ENCODE results near the gene BCL3. TPM values are rescaled to one million over a fixed set of nuclear protein-coding genes. Genes with fewer than 3 reads are reported as not detected.
"Not testable (repeated sequence)": the region's sequence is repeated elsewhere in the genome, so short reads cannot be mapped to it uniquely, and the experiment has no call there.

Gene BCL3
- total RNA-seq, 1 donor from 2014 or later = 1.9 TPM

DNA sequence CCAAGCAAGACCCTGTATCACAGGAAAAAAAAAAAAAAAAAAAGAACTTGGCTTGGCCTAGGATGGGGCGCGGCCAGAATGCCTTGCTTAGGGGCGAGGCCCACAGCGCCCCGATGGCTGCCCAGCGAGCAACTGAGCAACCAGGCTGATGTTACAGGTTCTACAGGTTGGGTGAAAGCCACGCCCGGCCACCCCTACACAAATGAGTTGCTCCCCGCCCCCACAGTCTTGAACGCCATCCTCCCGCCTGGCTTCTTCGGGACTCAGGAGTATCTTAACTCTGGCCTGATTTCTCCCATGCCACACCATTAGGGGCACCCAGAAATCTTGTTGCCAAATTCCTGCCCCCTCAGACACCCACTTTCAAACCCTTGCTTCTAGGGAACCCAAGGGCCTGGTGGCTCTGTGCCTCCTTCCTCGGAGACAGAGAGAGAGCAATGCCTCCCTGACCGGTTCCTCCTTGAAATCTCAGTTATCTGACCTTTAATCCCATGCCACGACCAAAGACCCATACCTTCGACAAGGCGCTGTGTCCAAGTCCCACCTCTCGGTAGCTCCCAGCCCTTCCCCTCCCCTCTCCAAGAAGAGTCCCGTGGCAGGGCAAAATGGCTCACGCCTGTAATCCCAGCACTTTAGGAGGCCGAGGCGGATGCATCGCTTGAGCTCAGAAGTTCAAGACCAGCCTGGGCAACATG lies 28.0 kb downstream of the BCL3 start:
- DNase-seq (ENCODE audit: low spot score) = no peak
- Mint-ChIP-seq H3K9me3 (ENCODE audit: unreplicated experiment) (no peaks in the 10 kb centered on the region), H3K4me3 (ENCODE audit: unreplicated experiment) (no peak overlapping the region), H3K27me3 (ENCODE audit: unreplicated experiment) (peaks cover 5% of the 10 kb centered on the region), H3K36me3 (ENCODE audit: low read depth, unreplicated experiment) (no peaks in the 10 kb centered on the region), H3K4me1 (ENCODE audit: unreplicated experiment) (no peaks in the 10 kb centered on the region), H3K27ac (ENCODE audit: unreplicated experiment) (no peak overlapping the region)
- TF ChIP-seq, protein P1, sequence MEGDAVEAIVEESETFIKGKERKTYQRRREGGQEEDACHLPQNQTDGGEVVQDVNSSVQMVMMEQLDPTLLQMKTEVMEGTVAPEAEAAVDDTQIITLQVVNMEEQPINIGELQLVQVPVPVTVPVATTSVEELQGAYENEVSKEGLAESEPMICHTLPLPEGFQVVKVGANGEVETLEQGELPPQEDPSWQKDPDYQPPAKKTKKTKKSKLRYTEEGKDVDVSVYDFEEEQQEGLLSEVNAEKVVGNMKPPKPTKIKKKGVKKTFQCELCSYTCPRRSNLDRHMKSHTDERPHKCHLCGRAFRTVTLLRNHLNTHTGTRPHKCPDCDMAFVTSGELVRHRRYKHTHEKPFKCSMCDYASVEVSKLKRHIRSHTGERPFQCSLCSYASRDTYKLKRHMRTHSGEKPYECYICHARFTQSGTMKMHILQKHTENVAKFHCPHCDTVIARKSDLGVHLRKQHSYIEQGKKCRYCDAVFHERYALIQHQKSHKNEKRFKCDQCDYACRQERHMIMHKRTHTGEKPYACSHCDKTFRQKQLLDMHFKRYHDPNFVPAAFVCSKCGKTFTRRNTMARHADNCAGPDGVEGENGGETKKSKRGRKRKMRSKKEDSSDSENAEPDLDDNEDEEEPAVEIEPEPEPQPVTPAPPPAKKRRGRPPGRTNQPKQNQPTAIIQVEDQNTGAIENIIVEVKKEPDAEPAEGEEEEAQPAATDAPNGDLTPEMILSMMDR (IDR thresholded peaks at IDR 0.05; ENCODE audit: unreplicated experiment) = no peak

- Mint-ChIP-seq H3K9me3 (ENCODE audit: unreplicated experiment) (no peaks in the 10 kb centered on the region), H3K4me1 (ENCODE audit: unreplicated experiment) (no peaks in the 10 kb centered on the region), H3K4me3 (ENCODE audit: unreplicated experiment) (no peak within 1 kb of the TSS), H3K36me3 (ENCODE audit: low read depth, unreplicated experiment) (no peaks in the 10 kb centered on the region), H3K27ac (ENCODE audit: unreplicated experiment) (no peak within 1 kb of the TSS), H3K27me3 (ENCODE audit: unreplicated experiment) (peaks cover 7% of the 10 kb centered on the region)
- peak; percentile 34 for DNase-seq (ENCODE audit: low spot score)
- TF ChIP-seq, protein P1 (IDR thresholded peaks at IDR 0.05; ENCODE audit: unreplicated experiment) = peak; percentile 21
Observed at GRCh38 chr19:44777715-44778347, 29.3 kb downstream of the BCL3 start, which contains the start of gene CBLC. Gene CBLC, plus strand, starts transcription at chr19:44777890. Its CDS starts 42 bp downstream, at chr19:44777932.

DNA sequence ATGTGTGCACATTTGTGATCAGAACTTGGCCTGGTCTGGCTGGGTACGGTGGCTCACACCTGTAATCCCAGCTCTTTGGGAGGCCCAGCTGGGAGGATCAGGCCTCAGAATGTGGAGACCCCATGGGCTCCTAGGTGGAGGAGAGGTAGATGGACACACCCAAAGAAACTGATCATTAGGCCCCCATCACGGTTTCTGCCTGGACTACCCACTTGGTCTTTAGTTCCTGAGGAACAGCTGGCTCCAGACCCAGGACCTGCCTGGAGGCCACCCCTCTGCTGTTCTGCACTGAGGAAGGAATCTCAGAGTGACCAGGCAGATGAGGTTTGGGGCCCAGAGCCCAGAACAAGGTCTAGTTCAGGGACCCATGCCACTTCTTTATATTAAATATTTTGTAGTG lies 30.6 kb downstream of the BCL3 start:
- Mint-ChIP-seq H3K27ac (ENCODE audit: unreplicated experiment) (no peak overlapping the region), H3K27me3 (ENCODE audit: unreplicated experiment) (peaks cover 7% of the 10 kb centered on the region), H3K9me3 (ENCODE audit: unreplicated experiment) (no peaks in the 10 kb centered on the region), H3K36me3 (ENCODE audit: low read depth, unreplicated experiment) (no peaks in the 10 kb centered on the region), H3K4me3 (ENCODE audit: unreplicated experiment) (no peak overlapping the region), H3K4me1 (ENCODE audit: unreplicated experiment) (no peaks in the 10 kb centered on the region)
- TF ChIP-seq, protein P1 (IDR thresholded peaks at IDR 0.05; ENCODE audit: unreplicated experiment) = no peak
- DNase-seq (ENCODE audit: low spot score) = no peak

- H3K27ac Mint-ChIP-seq (ENCODE audit: unreplicated experiment); H3K4me1 Mint-ChIP-seq (ENCODE audit: unreplicated experiment); H3K36me3 Mint-ChIP-seq (ENCODE audit: low read depth, unreplicated experiment); DNase-seq (ENCODE audit: low spot score); H3K27me3 Mint-ChIP-seq (ENCODE audit: unreplicated experiment); H3K9me3 Mint-ChIP-seq (ENCODE audit: unreplicated experiment); H3K4me3 Mint-ChIP-seq (ENCODE audit: unreplicated experiment): not testable (repeated sequence)
Observed at GRCh38 chr19:44781694-44782093, 33.2 kb downstream of the BCL3 start.

DNA sequence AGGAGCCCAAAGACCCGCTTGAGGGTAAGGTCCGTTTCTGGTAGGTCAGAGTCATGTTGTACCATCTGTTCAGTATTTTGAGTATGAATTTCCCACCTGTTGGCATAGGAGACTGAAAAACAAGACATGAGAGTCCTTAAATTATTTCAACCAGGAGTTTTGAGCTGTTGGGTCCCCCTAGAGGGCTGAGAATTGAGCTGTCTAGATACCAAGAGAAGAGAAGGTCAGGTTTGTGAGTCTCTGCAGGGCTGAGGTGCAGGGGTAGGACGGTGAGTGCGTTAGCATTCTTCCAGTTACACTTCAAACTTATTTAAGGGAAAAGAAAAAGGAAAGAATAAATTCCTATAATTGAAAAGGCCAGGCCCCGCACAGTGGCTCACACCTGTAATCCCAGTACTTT lies 34.2 kb downstream of the BCL3 start:
- no peaks in the 10 kb centered on the region for H3K36me3 Mint-ChIP-seq (ENCODE audit: low read depth, unreplicated experiment)
- DNase-seq (ENCODE audit: low spot score) = no peak
- TF ChIP-seq, protein P1 (IDR thresholded peaks at IDR 0.05; ENCODE audit: unreplicated experiment) = peak; percentile 23
- H3K9me3 Mint-ChIP-seq (ENCODE audit: unreplicated experiment) = no peaks in the 10 kb centered on the region
- no peak overlapping the region for H3K27ac Mint-ChIP-seq (ENCODE audit: unreplicated experiment)
- H3K4me3 Mint-ChIP-seq (ENCODE audit: unreplicated experiment) = no peak overlapping the region
- peaks cover 7% of the 10 kb centered on the region for H3K27me3 Mint-ChIP-seq (ENCODE audit: unreplicated experiment)
- no peaks in the 10 kb centered on the region for H3K4me1 Mint-ChIP-seq (ENCODE audit: unreplicated experiment)

Measured in endothelial cell (in vitro differentiated cells).